HEK293 (cell line): ENCODE results near the gene MGAT2.

Source experiments
- RBAK ChIP-seq: fragments of 450-650 bp; formaldehyde crosslinking; IDR thresholded peaks from 2 replicates; pipeline ENCODE4 v1.5.1; 2016; ENCODE audit warnings: missing biosample characterization, missing genetic modification characterization
- TRIM28 ChIP-seq: IDR thresholded peaks from 2 replicates; pipeline ENCODE4 v1.6.1; 2011; ENCODE audit warnings: low read length, control low read depth, borderline replicate concordance
- YY1 ChIP-seq: fragments of 450-650 bp; formaldehyde crosslinking; IDR thresholded peaks from 2 replicates; pipeline ENCODE4 v1.5.1; 2018; ENCODE audit warnings: missing biosample characterization, missing genetic modification characterization
- ZNF133 ChIP-seq: fragments of 450-650 bp; formaldehyde crosslinking; IDR thresholded peaks from 2 replicates; pipeline ENCODE4 v1.5.1; 2016; ENCODE audit warnings: missing biosample characterization, missing genetic modification characterization
- ZNF701 ChIP-seq: fragments of 450-650 bp; formaldehyde crosslinking; IDR thresholded peaks from 2 replicates; pipeline ENCODE4 v1.5.1; 2016; ENCODE audit warnings: missing biosample characterization, missing genetic modification characterization
- ZNF76 ChIP-seq: fragments of 450-650 bp; formaldehyde crosslinking; IDR thresholded peaks from 2 replicates; pipeline ENCODE4; 2016; ENCODE audit warnings: low read depth, missing biosample characterization, missing genetic modification characterization, borderline replicate concordance
- ZNF776 ChIP-seq: fragments of 450-650 bp; formaldehyde crosslinking; IDR thresholded peaks from 2 replicates; pipeline ENCODE4 v1.5.0; 2017; ENCODE audit warnings: missing biosample characterization, missing genetic modification characterization, borderline replicate concordance
- TF ChIP-seq, protein P1 (sequence below): fragments of 450-650 bp; formaldehyde crosslinking; IDR thresholded peaks from 2 replicates; pipeline ENCODE4 v1.5.1; 2016; ENCODE audit warnings: missing biosample characterization, missing genetic modification characterization
- TF ChIP-seq, protein P2 (sequence below): fragments of 450-650 bp; formaldehyde crosslinking; IDR thresholded peaks from 2 replicates; pipeline ENCODE4 v1.5.1; 2016; ENCODE audit warnings: missing biosample characterization, missing genetic modification characterization
- TF ChIP-seq, protein P3 (sequence below): fragments of 450-650 bp; formaldehyde crosslinking; IDR thresholded peaks from 2 replicates; pipeline ENCODE4 v1.5.1; 2016; ENCODE audit warnings: missing biosample characterization, missing genetic modification characterization

GRCh38 chr14:49579841-49580240, 40.8 kb upstream of the MGAT2 start:
- TF ChIP-seq, protein P1, sequence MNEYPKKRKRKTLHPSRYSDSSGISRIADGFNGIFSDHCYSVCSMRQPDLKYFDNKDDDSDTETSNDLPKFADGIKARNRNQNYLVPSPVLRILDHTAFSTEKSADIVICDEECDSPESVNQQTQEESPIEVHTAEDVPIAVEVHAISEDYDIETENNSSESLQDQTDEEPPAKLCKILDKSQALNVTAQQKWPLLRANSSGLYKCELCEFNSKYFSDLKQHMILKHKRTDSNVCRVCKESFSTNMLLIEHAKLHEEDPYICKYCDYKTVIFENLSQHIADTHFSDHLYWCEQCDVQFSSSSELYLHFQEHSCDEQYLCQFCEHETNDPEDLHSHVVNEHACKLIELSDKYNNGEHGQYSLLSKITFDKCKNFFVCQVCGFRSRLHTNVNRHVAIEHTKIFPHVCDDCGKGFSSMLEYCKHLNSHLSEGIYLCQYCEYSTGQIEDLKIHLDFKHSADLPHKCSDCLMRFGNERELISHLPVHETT (tag by site-specific recombination), result no peak
- TF ChIP-seq, protein P2, sequence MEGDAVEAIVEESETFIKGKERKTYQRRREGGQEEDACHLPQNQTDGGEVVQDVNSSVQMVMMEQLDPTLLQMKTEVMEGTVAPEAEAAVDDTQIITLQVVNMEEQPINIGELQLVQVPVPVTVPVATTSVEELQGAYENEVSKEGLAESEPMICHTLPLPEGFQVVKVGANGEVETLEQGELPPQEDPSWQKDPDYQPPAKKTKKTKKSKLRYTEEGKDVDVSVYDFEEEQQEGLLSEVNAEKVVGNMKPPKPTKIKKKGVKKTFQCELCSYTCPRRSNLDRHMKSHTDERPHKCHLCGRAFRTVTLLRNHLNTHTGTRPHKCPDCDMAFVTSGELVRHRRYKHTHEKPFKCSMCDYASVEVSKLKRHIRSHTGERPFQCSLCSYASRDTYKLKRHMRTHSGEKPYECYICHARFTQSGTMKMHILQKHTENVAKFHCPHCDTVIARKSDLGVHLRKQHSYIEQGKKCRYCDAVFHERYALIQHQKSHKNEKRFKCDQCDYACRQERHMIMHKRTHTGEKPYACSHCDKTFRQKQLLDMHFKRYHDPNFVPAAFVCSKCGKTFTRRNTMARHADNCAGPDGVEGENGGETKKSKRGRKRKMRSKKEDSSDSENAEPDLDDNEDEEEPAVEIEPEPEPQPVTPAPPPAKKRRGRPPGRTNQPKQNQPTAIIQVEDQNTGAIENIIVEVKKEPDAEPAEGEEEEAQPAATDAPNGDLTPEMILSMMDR (tag by site-specific recombination), result no peak
- TF ChIP-seq YY1 (tag by site-specific recombination), result no peak
- TF ChIP-seq, protein P3, sequence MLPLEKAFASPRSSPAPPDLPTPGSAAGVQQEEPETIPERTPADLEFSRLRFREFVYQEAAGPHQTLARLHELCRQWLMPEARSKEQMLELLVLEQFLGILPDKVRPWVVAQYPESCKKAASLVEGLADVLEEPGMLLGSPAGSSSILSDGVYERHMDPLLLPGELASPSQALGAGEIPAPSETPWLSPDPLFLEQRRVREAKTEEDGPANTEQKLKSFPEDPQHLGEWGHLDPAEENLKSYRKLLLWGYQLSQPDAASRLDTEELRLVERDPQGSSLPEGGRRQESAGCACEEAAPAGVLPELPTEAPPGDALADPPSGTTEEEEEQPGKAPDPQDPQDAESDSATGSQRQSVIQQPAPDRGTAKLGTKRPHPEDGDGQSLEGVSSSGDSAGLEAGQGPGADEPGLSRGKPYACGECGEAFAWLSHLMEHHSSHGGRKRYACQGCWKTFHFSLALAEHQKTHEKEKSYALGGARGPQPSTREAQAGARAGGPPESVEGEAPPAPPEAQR, result no peak
- TF ChIP-seq RBAK (tag by site-specific recombination), result no peak
- no peak for TF ChIP-seq ZNF76 (tag by site-specific recombination)
- TF ChIP-seq TRIM28, result no peak
- no peak for TF ChIP-seq ZNF776 (tag by site-specific recombination)
- TF ChIP-seq ZNF133 (tag by site-specific recombination), result no peak
- TF ChIP-seq ZNF701, result no peak
